Sigmoid colon (tissue), 4 donors: Measurements from ENCODE around the gene NACC2.

Experiments used
- CTCF ChIP-seq, 4 experiments: fragments of 450-650 bp in 3 of 4; fragments of 200-600 bp in 1 of 4; IDR thresholded peaks; one replicate each; pipeline ENCODE4 v1.5.1; 2016 to 2019; ENCODE audit warnings: antibody characterized with exemption in 4 of 4, mild to moderate bottlenecking in 3 of 4, moderate library complexity in 2 of 4
- EP300 ChIP-seq, 4 donors: sonication (generic); formaldehyde crosslinking; IDR thresholded peaks; one replicate each; pipeline ENCODE4 v1.6.1; 2017; ENCODE audit warnings: antibody characterized with exemption in 4 of 4
- POLR2A ChIP-seq, 2 donors: fragments of 450-650 bp; IDR thresholded peaks; one replicate each; pipeline ENCODE4 v1.6.1; 2016; ENCODE audit warnings: antibody characterized with exemption in 2 of 2, mild to moderate bottlenecking in 2 of 2, moderate library complexity in 2 of 2
- POLR2AphosphoS5 ChIP-seq, 4 donors: sonication (generic); formaldehyde crosslinking; IDR thresholded peaks; one replicate each; pipeline ENCODE4 v1.6.1; 2017; ENCODE audit warnings: antibody characterized with exemption in 4 of 4

GRCh38 chr9:136117916-136118319, 22.8 kb upstream of the NACC2 start:
- TF ChIP-seq POLR2AphosphoS5 (IDR thresholded peaks at IDR 0.05) = no peak
- no peak for TF ChIP-seq EP300 (IDR thresholded peaks at IDR 0.05)
- no peak for TF ChIP-seq POLR2A (IDR thresholded peaks at IDR 0.05)
- no peak for TF ChIP-seq CTCF (IDR thresholded peaks at IDR 0.05)
